ENCODE data around the gene TNS3.

Gene TNS3

DNA sequence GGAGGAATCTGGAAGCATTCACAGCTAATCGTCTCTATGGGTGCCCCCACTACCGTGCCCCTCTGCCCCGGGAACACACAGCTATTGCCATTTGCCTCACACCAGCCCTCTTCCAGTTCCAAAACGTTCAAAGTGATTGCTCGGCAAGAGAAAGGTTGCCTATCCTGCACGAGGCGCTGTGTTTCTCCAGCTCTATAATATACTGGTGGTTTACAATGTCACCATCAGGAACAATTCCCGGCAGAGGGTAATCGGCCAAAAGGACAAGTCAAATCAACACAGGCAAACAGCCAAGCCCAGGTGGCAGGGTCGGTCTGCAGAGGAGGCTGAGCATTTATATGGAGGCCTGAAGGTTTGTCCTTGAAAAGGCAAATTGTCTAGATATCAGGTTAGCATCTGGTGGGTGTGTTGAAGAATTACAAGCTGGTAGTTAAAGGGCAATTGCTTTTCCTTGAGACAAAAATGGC lies 29.2 kb upstream of the TNS3 start:
- TF ChIP-seq SPI1 (IDR thresholded peaks at IDR 0.05; ENCODE audit: borderline replicate concordance, low read depth) (no peak), GABPA (IDR thresholded peaks at IDR 0.05; ENCODE audit: low read depth) (no peak), POLR2AphosphoS5 (IDR thresholded peaks at IDR 0.05; ENCODE audit: low read depth) (no peak), REST (IDR thresholded peaks at IDR 0.05; ENCODE audit: insufficient replicate concordance, low read depth) (no peak)
- TF ChIP-seq, protein P1, sequence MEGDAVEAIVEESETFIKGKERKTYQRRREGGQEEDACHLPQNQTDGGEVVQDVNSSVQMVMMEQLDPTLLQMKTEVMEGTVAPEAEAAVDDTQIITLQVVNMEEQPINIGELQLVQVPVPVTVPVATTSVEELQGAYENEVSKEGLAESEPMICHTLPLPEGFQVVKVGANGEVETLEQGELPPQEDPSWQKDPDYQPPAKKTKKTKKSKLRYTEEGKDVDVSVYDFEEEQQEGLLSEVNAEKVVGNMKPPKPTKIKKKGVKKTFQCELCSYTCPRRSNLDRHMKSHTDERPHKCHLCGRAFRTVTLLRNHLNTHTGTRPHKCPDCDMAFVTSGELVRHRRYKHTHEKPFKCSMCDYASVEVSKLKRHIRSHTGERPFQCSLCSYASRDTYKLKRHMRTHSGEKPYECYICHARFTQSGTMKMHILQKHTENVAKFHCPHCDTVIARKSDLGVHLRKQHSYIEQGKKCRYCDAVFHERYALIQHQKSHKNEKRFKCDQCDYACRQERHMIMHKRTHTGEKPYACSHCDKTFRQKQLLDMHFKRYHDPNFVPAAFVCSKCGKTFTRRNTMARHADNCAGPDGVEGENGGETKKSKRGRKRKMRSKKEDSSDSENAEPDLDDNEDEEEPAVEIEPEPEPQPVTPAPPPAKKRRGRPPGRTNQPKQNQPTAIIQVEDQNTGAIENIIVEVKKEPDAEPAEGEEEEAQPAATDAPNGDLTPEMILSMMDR (IDR thresholded peaks at IDR 0.05; ENCODE audit: insufficient read depth, low read length): no peak
- DNase-seq (ENCODE audit: low read depth in 1 of 2, low spot score in 1 of 2): no peak
- Histone ChIP-seq H3K27ac (replicated peaks) (no peak overlapping the region), H3K27me3 (ENCODE audit: insufficient read depth, poor library complexity, severe bottlenecking) (no peaks in the 10 kb centered on the region), H3K4me3 (replicated peaks; ENCODE audit: insufficient read depth, low read length) (no peak overlapping the region)

GRCh38 chr7:47610506-47611044 lies 28.7 kb upstream of the TNS3 start:
- DNase-seq (ENCODE audit: low read depth in 1 of 2, low spot score in 1 of 2): no peak
- H3K27ac ChIP-seq (replicated peaks): no peak overlapping the region

More at GRCh38 chr7:47610506-47611044, 28.7 kb upstream of the TNS3 start:
- H3K4me3 ChIP-seq (replicated peaks; ENCODE audit: insufficient read depth, low read length): no peak overlapping the region
- TF ChIP-seq REST (IDR thresholded peaks at IDR 0.05; ENCODE audit: insufficient replicate concordance, low read depth) (no peak), GABPA (IDR thresholded peaks at IDR 0.05; ENCODE audit: low read depth) (no peak), SPI1 (IDR thresholded peaks at IDR 0.05; ENCODE audit: borderline replicate concordance, low read depth) (no peak), POLR2AphosphoS5 (IDR thresholded peaks at IDR 0.05; ENCODE audit: low read depth) (no peak)
- TF ChIP-seq, protein P1 (IDR thresholded peaks at IDR 0.05; ENCODE audit: insufficient read depth, low read length): no peak
- no peaks in the 10 kb centered on the region for H3K27me3 ChIP-seq (ENCODE audit: insufficient read depth, poor library complexity, severe bottlenecking)

Measured in HL-60 (cell line).